ACC112 (cell line): Measurements from ENCODE around the gene GAL.
A peak's percentile ranks its signal among the peaks of the same experiment; 100 is the strongest.
"Not testable (repeated sequence)": the region's sequence is repeated elsewhere in the genome, so short reads cannot be mapped to it uniquely, and the experiment has no call there.

ENCODE experiments used
- H2AFZ ChIP-seq: fragments of 200-600 bp; sonication (generic); one replicate; pipeline ENCODE4 v1.6.0; 2017; ENCODE audit warnings: antibody characterized with exemption, low read length; ENCODE audit not compliant: unreplicated experiment
- H3K27ac ChIP-seq: fragments of 200-600 bp; sonication (generic); 2 replicates; pipeline ENCODE4 v1.5.1; 2014; ENCODE audit warnings: low read depth, mild to moderate bottlenecking, antibody characterized with exemption, low read length, moderate library complexity
- H3K27me3 ChIP-seq: fragments of 200-600 bp; sonication (generic); 2 replicates; pipeline ENCODE4 v1.6.1; 2014; ENCODE audit warnings: mild to moderate bottlenecking, antibody characterized with exemption, low read length, moderate library complexity, mixed read lengths; ENCODE audit not compliant: insufficient read depth
- H3K36me3 ChIP-seq: fragments of 200-600 bp; sonication (generic); 2 replicates; pipeline ENCODE4 v1.6.1; 2016; ENCODE audit warnings: mild to moderate bottlenecking, antibody characterized with exemption, low read length, moderate library complexity, mixed read lengths; ENCODE audit not compliant: insufficient read depth
- H3K4me1 ChIP-seq: fragments of 200-600 bp; sonication (generic); one replicate; pipeline ENCODE4 v1.6.1; 2016; ENCODE audit warnings: low read length, mixed read lengths; ENCODE audit not compliant: insufficient read depth, unreplicated experiment, control insufficient read depth
- H3K4me3 ChIP-seq: fragments of 200-600 bp; sonication (generic); 2 replicates; pipeline ENCODE4 v1.5.1; 2014; ENCODE audit warnings: mild to moderate bottlenecking, low read depth, low read length
- H3K79me2 ChIP-seq: fragments of 200-600 bp; sonication (generic); one replicate; pipeline ENCODE4 v1.6.0; 2016; ENCODE audit warnings: low read length; ENCODE audit not compliant: control insufficient read depth, unreplicated experiment, insufficient read depth

GAL gene

GRCh38 chr11:68684385-68685356, at the start of gene GAL:
Gene GAL, plus strand, starts transcription at chr11:68684544. Its CDS starts 380 bp downstream, at chr11:68684924.
- H3K4me1 ChIP-seq = no peaks in the 10 kb centered on the region
- H3K27ac ChIP-seq = no peak within 1 kb of the TSS
- H3K27me3 ChIP-seq = peaks cover 52% of the 10 kb centered on the region
- H3K36me3 ChIP-seq = no peaks in the 10 kb centered on the region
- H3K79me2 ChIP-seq = no peaks in the 10 kb centered on the region
- peak within 1 kb of the TSS; percentile 66 for H3K4me3 ChIP-seq
- peak within 1 kb of the TSS; percentile 56 for H2AFZ ChIP-seq

- not testable (repeated sequence) for H2AFZ ChIP-seq
Measured at GRCh38 chr11:68634606-68635005, 49.7 kb upstream of the GAL start.

GRCh38 chr11:68635172-68635571, 49.2 kb upstream of the GAL start:
- H2AFZ ChIP-seq, H3K36me3 ChIP-seq, H3K4me3 ChIP-seq, H3K27me3 ChIP-seq, H3K4me1 ChIP-seq, H3K79me2 ChIP-seq, H3K27ac ChIP-seq: not testable (repeated sequence)

More at GRCh38 chr11:68634606-68635005, 49.7 kb upstream of the GAL start:
- not testable (repeated sequence) for H3K27me3 ChIP-seq, H3K27ac ChIP-seq, H3K4me1 ChIP-seq, H3K36me3 ChIP-seq, H3K79me2 ChIP-seq, H3K4me3 ChIP-seq

DNA sequence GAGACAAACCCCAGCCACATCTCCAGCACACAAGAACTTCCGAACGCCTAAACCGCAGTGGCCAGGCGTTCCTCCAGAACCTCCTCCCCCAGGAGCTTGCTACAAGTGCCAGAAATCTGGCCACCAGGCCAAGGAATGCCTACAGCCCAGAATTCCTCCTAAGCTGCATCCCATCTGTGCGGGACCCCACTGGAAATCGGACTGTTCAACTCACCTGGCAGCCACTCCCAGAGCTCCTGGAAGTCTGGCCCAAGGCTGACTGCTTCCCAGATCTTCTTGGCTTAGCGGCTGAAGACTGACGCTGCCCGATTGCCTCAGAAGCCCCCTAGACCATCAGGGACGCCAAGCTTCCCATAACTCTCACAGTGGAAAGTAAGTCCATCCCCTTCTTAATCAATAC, 48.5 kb upstream of the GAL start:
- H3K27me3 ChIP-seq, H2AFZ ChIP-seq, H3K4me1 ChIP-seq, H3K4me3 ChIP-seq, H3K79me2 ChIP-seq, H3K36me3 ChIP-seq, H3K27ac ChIP-seq: not testable (repeated sequence)

DNA sequence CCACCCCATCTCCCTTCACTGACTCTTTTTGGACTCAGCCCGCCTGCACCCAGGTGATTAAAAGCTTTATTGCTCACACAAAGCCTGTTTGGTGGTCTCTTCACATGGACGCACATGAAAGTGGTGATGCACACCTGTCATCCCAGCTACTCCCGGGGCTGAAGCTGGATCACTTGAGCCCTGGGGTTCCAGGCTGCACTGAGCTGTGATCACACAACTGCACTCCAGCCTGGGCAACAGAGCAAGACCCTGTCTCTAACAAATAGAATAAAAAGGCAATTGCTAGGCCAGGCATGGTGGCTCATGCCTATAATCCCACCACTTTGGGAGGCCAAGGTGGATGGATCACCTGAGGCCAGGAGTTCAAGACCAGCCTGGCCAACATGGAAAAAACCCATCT, 45.0 kb upstream of the GAL start:
- H3K27ac ChIP-seq = not testable (repeated sequence)

GRCh38 chr11:68641880-68642279, 42.5 kb upstream of the GAL start:
- Histone ChIP-seq H3K27ac (no peak overlapping the region), H3K4me3 (no peak overlapping the region), H2AFZ (no peak overlapping the region), H3K27me3 (peaks cover 43% of the 10 kb centered on the region), H3K79me2 (no peaks in the 10 kb centered on the region), H3K4me1 (no peaks in the 10 kb centered on the region), H3K36me3 (no peaks in the 10 kb centered on the region)

More for the DNA sequence above, 45.0 kb upstream of the GAL start:
- H3K27me3 ChIP-seq = peaks cover 28% of the 10 kb centered on the region
- H3K79me2 ChIP-seq, H3K4me1 ChIP-seq, H3K4me3 ChIP-seq, H3K36me3 ChIP-seq, H2AFZ ChIP-seq: not testable (repeated sequence)

DNA sequence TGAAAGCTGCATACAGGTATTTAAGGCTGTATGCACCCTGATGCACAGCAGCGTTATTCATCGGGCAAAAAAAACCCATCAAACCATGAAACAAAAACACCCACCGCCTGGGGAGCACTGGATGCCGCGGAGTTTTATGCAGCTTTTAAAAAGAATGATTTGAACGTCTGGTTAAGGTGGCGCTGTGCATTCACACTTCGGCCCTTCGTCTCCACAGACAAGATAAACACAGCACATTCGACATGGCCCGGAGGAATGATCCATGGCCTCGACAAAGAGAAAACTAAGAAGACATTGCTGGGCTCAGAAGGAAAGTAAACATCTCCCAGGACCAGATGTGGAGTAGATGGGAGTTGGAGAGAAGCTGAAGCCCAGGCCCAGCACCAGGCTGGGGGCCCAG, 40.8 kb upstream of the GAL start:
- Histone ChIP-seq H3K27me3 (peaks cover 58% of the 10 kb centered on the region), H3K36me3 (no peaks in the 10 kb centered on the region), H3K4me1 (no peaks in the 10 kb centered on the region), H3K27ac (no peak overlapping the region), H3K4me3 (no peak overlapping the region), H2AFZ (no peak overlapping the region), H3K79me2 (no peaks in the 10 kb centered on the region)

DNA sequence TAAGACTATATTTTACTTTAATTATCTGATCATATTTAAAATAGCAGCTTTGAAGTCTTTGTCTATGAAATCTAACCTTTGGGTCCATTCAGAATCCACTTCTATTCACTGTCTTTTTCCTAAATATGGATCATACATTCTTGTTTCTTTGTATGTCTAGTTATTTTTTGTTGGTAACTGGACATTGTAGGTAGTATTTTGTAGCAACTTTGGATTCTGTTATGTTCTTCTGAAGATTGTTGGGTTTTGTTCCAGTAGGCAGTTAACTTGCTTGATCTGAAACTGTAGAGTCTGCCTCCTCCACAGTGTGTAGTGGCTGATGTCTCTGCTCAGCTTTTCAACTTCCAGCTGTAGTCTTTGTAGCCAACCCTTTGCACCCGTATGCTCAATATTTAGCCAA, 37.5 kb upstream of the GAL start:
- Histone ChIP-seq H3K79me2 (no peaks in the 10 kb centered on the region), H3K27ac (no peak overlapping the region), H2AFZ (no peak overlapping the region), H3K4me1 (no peaks in the 10 kb centered on the region), H3K27me3 (peaks cover 55% of the 10 kb centered on the region), H3K4me3 (no peak overlapping the region), H3K36me3 (no peaks in the 10 kb centered on the region)

- Histone ChIP-seq H2AFZ (no peak overlapping the region), H3K79me2 (no peaks in the 10 kb centered on the region), H3K4me1 (no peaks in the 10 kb centered on the region), H3K36me3 (no peaks in the 10 kb centered on the region), H3K27me3 (peaks cover 55% of the 10 kb centered on the region), H3K4me3 (peak overlapping the region; percentile 51), H3K27ac (no peak overlapping the region)
Measured at GRCh38 chr11:68649851-68650555, 34.3 kb upstream of the GAL start.

DNA sequence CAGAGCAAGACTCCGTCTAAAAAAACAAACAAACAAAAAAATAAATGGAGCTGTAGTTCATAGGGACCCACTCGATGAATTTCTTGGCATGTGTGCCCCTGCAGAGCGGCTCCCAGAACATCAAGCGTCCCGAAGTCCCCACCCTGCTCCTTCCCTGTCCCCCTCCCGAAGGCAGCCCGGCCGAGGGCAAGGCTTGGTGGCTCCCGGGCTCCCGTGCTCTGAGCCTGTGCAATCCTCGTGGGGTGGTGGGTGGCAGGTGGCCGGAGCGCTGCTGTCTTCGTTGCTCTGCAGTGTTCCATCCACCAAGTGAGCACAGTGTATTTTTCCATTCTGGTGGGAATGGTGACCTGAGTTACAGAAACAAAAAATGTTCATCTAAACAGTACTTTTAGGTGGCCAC, 33.5 kb upstream of the GAL start:
- H3K4me1 ChIP-seq = no peaks in the 10 kb centered on the region
- H2AFZ ChIP-seq = no peak overlapping the region
- H3K79me2 ChIP-seq = no peaks in the 10 kb centered on the region
- peaks cover 61% of the 10 kb centered on the region for H3K27me3 ChIP-seq
- no peaks in the 10 kb centered on the region for H3K36me3 ChIP-seq
- H3K27ac ChIP-seq = no peak overlapping the region
- no peak overlapping the region for H3K4me3 ChIP-seq
